HepG2 (cell line): Measurements from ENCODE around the gene FBXO7. TPM values are rescaled to one million over a fixed set of nuclear protein-coding genes. Genes with fewer than 3 reads are reported as not detected.

Experiments used
- AKAP8 ChIP-seq: sonication (generic); formaldehyde crosslinking; IDR thresholded peaks from 2 replicates; pipeline ENCODE4 v1.5.1; 2020; ENCODE audit warnings: mild to moderate bottlenecking, missing genetic modification reagents
- CREB1 ChIP-seq, 2 experiments: fragments of 450-650 bp in 1 of 2; IDR thresholded peaks; 2 replicates each; pipeline ENCODE4 v1.6.1; 2016 to 2017; ENCODE audit warnings: control low read depth in 1 of 2, mild to moderate bottlenecking in 1 of 2, missing compliant biosample characterization in 1 of 2, missing genetic modification characterization in 1 of 2
- GMEB2 ChIP-seq: IDR thresholded peaks from 2 replicates; pipeline ENCODE4 v1.6.1; 2016; ENCODE audit warnings: missing biosample characterization, missing genetic modification reagents, low read depth
- HBP1 ChIP-seq: IDR thresholded peaks from 2 replicates; pipeline ENCODE4 v1.6.1; 2016; ENCODE audit warnings: low read depth, control low read depth
- IRF1 ChIP-seq: sonication (generic); formaldehyde crosslinking; IDR thresholded peaks from 2 replicates; pipeline ENCODE4 v1.4.0; 2020; ENCODE audit warnings: low read depth, mild to moderate bottlenecking, missing genetic modification reagents
- JUN ChIP-seq: sonication (generic); formaldehyde crosslinking; IDR thresholded peaks from 2 replicates; pipeline ENCODE4 v1.4.0; 2020; ENCODE audit warnings: mild to moderate bottlenecking, missing genetic modification reagents
- KAT8 ChIP-seq: IDR thresholded peaks from 2 replicates; pipeline ENCODE4 v1.6.1; 2016; ENCODE audit warnings: missing genetic modification reagents, missing compliant biosample characterization
- MLLT10 ChIP-seq: sonication (generic); formaldehyde crosslinking; IDR thresholded peaks from 2 replicates; pipeline ENCODE4 v1.4.0; 2020; ENCODE audit warnings: missing genetic modification reagents
- MXI1 ChIP-seq: IDR thresholded peaks from 3 replicates; pipeline ENCODE4 v1.6.1; 2012; ENCODE audit warnings: low read depth, low read length, inconsistent platforms, borderline replicate concordance
- NFE2 ChIP-seq: sonication (generic); formaldehyde crosslinking; IDR thresholded peaks from 2 replicates; pipeline ENCODE4 v1.4.0; 2020; ENCODE audit warnings: missing genetic modification reagents
- SALL1 ChIP-seq: sonication (generic); formaldehyde crosslinking; IDR thresholded peaks from 2 replicates; pipeline ENCODE4 v1.8.0; 2022; ENCODE audit warnings: mild to moderate bottlenecking, missing genetic modification reagents
- SIX1 ChIP-seq: sonication (generic); formaldehyde crosslinking; IDR thresholded peaks from 2 replicates; pipeline ENCODE4 v1.4.0; 2020; ENCODE audit warnings: missing genetic modification reagents, borderline replicate concordance
- SNAI1 ChIP-seq: sonication (generic); formaldehyde crosslinking; IDR thresholded peaks from 2 replicates; pipeline ENCODE4 v1.5.0; 2020; ENCODE audit warnings: mild to moderate bottlenecking, missing genetic modification reagents, borderline replicate concordance
- SNAPC2 ChIP-seq: sonication (generic); formaldehyde crosslinking; IDR thresholded peaks from 2 replicates; pipeline ENCODE4 v1.8.1; 2022; ENCODE audit warnings: mild to moderate bottlenecking, missing genetic modification reagents
- ZBTB33 ChIP-seq: sonication (generic); formaldehyde crosslinking; IDR thresholded peaks from 2 replicates; pipeline ENCODE4 v1.4.0; 2020; ENCODE audit warnings: missing genetic modification reagents
- ZNF124 ChIP-seq: sonication (generic); formaldehyde crosslinking; IDR thresholded peaks from 2 replicates; pipeline ENCODE4 v1.4.0; 2020; ENCODE audit warnings: missing genetic modification reagents
- ZNF335 ChIP-seq: sonication (generic); formaldehyde crosslinking; IDR thresholded peaks from 2 replicates; pipeline ENCODE4 v1.4.0; 2020; ENCODE audit warnings: missing genetic modification reagents
- ZNF33B ChIP-seq: sonication (generic); formaldehyde crosslinking; IDR thresholded peaks from 2 replicates; pipeline ENCODE4 v1.5.1; 2020; ENCODE audit warnings: mild to moderate bottlenecking, missing genetic modification reagents
- ZNF383 ChIP-seq: sonication (generic); formaldehyde crosslinking; IDR thresholded peaks from 2 replicates; pipeline ENCODE4 v1.4.0; 2020; ENCODE audit warnings: missing genetic modification reagents, mild to moderate bottlenecking, borderline replicate concordance
- ZNF530 ChIP-seq: sonication (generic); formaldehyde crosslinking; IDR thresholded peaks from 2 replicates; pipeline ENCODE4 v1.5.0; 2020; ENCODE audit warnings: low read depth, mild to moderate bottlenecking, missing genetic modification reagents
- ZNF552 ChIP-seq: sonication (generic); formaldehyde crosslinking; IDR thresholded peaks from 2 replicates; pipeline ENCODE4 v1.9.0; 2022; ENCODE audit warnings: missing genetic modification reagents, mild to moderate bottlenecking, borderline replicate concordance
- ZNF557 ChIP-seq: sonication (generic); formaldehyde crosslinking; IDR thresholded peaks from 2 replicates; pipeline ENCODE4 v1.4.0; 2020; ENCODE audit warnings: missing genetic modification reagents
- ZNF724P ChIP-seq: sonication (generic); formaldehyde crosslinking; IDR thresholded peaks from 2 replicates; pipeline ENCODE4 v1.8.0; 2022; ENCODE audit warnings: missing genetic modification reagents, borderline replicate concordance
- ZNF776 ChIP-seq: sonication (generic); formaldehyde crosslinking; IDR thresholded peaks from 2 replicates; pipeline ENCODE4 v1.4.0; 2020; ENCODE audit warnings: mild to moderate bottlenecking, missing genetic modification reagents
- ZNF883 ChIP-seq: sonication (generic); formaldehyde crosslinking; IDR thresholded peaks from 2 replicates; pipeline ENCODE4 v1.5.1; 2020; ENCODE audit warnings: mild to moderate bottlenecking, missing genetic modification reagents; ENCODE audit errors: not compliant biosample characterization
- polyA plus RNA-seq, 8 experiments: library from polyadenylated mRNA; depleted of rRNA in 3 of 8; stranded (reverse) in 7 of 8; unstranded in 1 of 8; fragments of >200 nt; fragmentation: Illumina TruSeq in 4 of 8; extraction: Trizol in 4 of 8; gene quantifications; 2 replicates each; pipeline versions ENCODE4 v1.2.1 to v1.2.3, GENCODE V29; 2011 to 2016; ENCODE audit warnings: low read depth in 4 of 8, missing spikeins in 1 of 8, mixed read lengths in 1 of 8; ENCODE audit not compliant: insufficient read depth in 1 of 8
- total RNA-seq, 5 experiments: library from RNA; depleted of rRNA; stranded (reverse); fragments of >200 nt; fragmentation: Illumina TruSeq; extraction: Trizol; gene quantifications; 2 replicates each; pipeline ENCODE4 v1.2.3, GENCODE V29; 2016; ENCODE audit warnings: low read depth in 1 of 5

The FBXO7 gene
- total and polyA plus RNA-seq, 2 of the 13 experiments (the other 11 are each of a cell fraction or from before 2014, with no cell fraction given): 105 to 172 TPM

- TF ChIP-seq CREB1 (IDR thresholded peaks at IDR 0.05) (no peak), CREB1 (CRISPR knock-in tag; IDR thresholded peaks at IDR 0.05) (no peak), KAT8 (no peak; the same call in 1 of the 2 replicates), IRF1 (CRISPR knock-in tag) (no peak), JUN (CRISPR knock-in tag) (no peak; the same call in 1 of the 2 replicates), NFE2 (CRISPR knock-in tag) (no peak), ZNF124 (CRISPR knock-in tag) (peak; percentile 86), ZNF552 (CRISPR knock-in tag) (no peak), GMEB2 (CRISPR knock-in tag) (no peak), ZNF724P (CRISPR knock-in tag) (peak; percentile 82; the same call in 1 of the 2 replicates), ZNF557 (no peak), ZBTB33 (CRISPR knock-in tag) (no peak; the same call in 1 of the 2 replicates), ZNF776 (CRISPR knock-in tag) (no peak), MXI1 (peak; percentile 68; the same call in 1 of the 3 replicates), ZNF335 (CRISPR knock-in tag) (no peak), SIX1 (CRISPR knock-in tag) (no peak; the same call in 1 of the 2 replicates), ZNF530 (CRISPR knock-in tag) (no peak), SNAPC2 (peak; percentile 97), ZNF33B (CRISPR knock-in tag) (no peak), SALL1 (CRISPR knock-in tag) (peak; percentile 82), SNAI1 (CRISPR knock-in tag) (no peak), HBP1 (CRISPR knock-in tag) (no peak; the same call in none of the 2 replicates), ZNF383 (CRISPR knock-in tag) (no peak), MLLT10 (CRISPR knock-in tag) (no peak), AKAP8 (CRISPR knock-in tag) (peak; percentile 59; the same call in 1 of the 2 replicates), ZNF883 (CRISPR knock-in tag) (no peak)
Observed at GRCh38 chr22:32531931-32532819, 57.6 kb downstream of the FBXO7 start (continued).
